GM12875 (cell line): ENCODE data around the gene TMEM8B.

Experiments
- H3K4me3 ChIP-seq: one replicate; pipeline ENCODE4 v1.5.1; 2011; ENCODE audit warnings: low read depth, low read length, control low read depth
- TF ChIP-seq, protein P1 (sequence below): IDR thresholded peaks from 2 replicates; pipeline ENCODE4 v1.5.1; 2011; ENCODE audit warnings: low read depth, mild to moderate bottlenecking, control low read depth, inconsistent platforms, low read length, moderate library complexity, borderline replicate concordance; ENCODE audit not compliant: insufficient read depth

The TMEM8B gene

DNA sequence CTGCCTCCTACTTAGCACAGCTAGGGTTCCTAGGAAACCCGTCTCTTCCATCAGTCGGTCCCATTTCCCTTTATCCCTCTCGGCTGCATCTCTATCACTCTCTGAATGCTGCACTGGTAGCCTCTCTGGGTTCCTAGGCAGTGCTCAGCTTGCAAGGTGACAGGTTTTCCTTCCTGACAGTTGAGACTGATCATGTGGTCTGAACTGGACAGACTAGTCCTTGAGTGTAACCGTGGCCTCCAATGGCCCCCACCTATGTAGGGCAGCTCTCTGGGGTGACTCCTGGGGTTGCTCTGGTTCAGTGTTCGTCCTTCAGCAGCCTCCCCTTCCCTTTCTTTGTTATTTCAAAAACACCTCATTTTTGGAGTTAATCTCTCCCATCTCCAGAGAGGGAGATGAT is 3.8 kb downstream of the TMEM8B start:
- H3K4me3 ChIP-seq: no peak overlapping the region
- TF ChIP-seq, protein P1, sequence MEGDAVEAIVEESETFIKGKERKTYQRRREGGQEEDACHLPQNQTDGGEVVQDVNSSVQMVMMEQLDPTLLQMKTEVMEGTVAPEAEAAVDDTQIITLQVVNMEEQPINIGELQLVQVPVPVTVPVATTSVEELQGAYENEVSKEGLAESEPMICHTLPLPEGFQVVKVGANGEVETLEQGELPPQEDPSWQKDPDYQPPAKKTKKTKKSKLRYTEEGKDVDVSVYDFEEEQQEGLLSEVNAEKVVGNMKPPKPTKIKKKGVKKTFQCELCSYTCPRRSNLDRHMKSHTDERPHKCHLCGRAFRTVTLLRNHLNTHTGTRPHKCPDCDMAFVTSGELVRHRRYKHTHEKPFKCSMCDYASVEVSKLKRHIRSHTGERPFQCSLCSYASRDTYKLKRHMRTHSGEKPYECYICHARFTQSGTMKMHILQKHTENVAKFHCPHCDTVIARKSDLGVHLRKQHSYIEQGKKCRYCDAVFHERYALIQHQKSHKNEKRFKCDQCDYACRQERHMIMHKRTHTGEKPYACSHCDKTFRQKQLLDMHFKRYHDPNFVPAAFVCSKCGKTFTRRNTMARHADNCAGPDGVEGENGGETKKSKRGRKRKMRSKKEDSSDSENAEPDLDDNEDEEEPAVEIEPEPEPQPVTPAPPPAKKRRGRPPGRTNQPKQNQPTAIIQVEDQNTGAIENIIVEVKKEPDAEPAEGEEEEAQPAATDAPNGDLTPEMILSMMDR: no peak

GRCh38 chr9:35834260-35835215 is 5.5 kb downstream of the TMEM8B start:
- no peak overlapping the region for H3K4me3 ChIP-seq
- TF ChIP-seq, protein P1: no peak

GRCh38 chr9:35835216-35835632 is 6.2 kb downstream of the TMEM8B start:
- TF ChIP-seq, protein P1: peak; percentile 25; the same call in 1 of the 2 replicates
- no peak overlapping the region for H3K4me3 ChIP-seq

GRCh38 chr9:35835766-35836165 is 6.7 kb downstream of the TMEM8B start:
- H3K4me3 ChIP-seq: no peak overlapping the region
- TF ChIP-seq, protein P1: no peak

GRCh38 chr9:35836595-35836994 is 7.6 kb downstream of the TMEM8B start:
- TF ChIP-seq, protein P1: no peak
- no peak overlapping the region for H3K4me3 ChIP-seq

DNA sequence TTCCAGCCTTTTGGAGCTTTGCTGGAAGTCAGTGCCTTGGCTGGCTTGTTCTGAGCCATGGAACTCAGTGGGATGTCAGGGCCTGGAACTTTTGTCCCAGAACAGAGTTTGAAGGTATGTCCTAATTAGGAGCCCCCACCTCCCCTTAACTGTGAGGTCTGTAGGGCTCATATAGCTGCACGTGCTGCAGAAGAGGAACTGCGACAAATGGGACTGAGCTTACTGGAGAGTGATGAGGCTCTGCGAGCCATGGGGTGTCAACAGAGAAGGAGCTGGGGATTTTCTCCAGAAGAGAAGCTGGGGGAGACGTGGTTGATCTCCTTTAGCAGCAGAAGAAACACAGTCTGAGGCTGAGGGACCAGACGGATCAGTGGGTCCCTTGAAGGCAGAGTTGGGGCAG is 10.9 kb downstream of the TMEM8B start:
- no peak overlapping the region for H3K4me3 ChIP-seq
- TF ChIP-seq, protein P1: no peak

DNA sequence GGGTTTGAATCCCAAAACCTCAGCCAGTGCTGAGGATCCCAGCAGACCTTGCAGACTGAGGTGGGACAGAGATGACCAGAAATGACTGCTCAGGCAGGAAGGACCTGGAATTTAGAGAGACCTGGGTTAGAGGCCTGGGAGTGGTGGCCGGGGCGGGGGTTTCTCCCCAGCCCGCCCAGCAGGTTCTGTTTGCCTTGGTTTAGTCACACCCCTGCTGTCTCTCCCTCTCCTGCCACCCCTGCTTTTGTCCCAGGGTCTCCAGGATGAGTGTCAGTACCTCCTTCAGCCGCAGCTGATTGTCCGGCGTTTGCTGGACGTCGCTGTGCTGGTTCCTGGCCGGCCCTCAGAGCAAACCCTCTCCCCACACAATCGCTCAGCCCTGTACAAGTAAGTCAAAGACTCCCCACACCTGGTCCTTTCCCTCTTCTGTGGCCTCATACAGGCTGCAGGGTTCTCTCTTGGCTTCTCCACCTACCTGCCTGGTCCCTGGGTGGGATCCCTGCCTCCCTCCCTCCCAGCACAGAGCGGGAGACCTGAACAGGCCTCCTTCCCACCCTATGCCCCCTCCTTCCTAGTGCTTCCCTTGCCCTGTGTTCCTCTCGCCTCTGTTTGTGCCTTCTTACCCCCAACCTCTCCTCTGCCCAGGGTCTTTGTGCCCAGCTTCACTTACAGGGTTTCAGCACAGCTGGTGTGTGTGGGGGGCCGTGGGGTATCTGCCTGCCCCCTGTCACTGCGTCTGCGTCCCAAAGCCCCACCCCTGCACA is 12.0 kb downstream of the TMEM8B start:
- TF ChIP-seq, protein P1: no peak
- H3K4me3 ChIP-seq: no peak overlapping the region
